Measurements from ENCODE around the gene IL25. TPM values are rescaled to one million over a fixed set of nuclear protein-coding genes. Genes with fewer than 3 reads are reported as not detected.
A peak's percentile ranks its signal among the peaks of the same experiment; 100 is the strongest.

The IL25 gene
- polyA plus RNA-seq, 1 donor (not counting 4 experiments of a cell fraction or from before 2014, with no cell fraction given): not detected

- Histone ChIP-seq H3K9me1 (ENCODE audit: control insufficient read depth, extremely low read depth, insufficient read depth, low read length) (no peaks in the 10 kb centered on the region), H3K4me1 (ENCODE audit: control insufficient read depth, extremely low read depth, insufficient read depth, low read length) (no peaks in the 10 kb centered on the region), H3K27me3 (ENCODE audit: control insufficient read depth, extremely low read depth, insufficient read depth, low read length) (peaks cover 7% of the 10 kb centered on the region), H3K4me3 (ENCODE audit: control insufficient read depth in 2 of 3, extremely low read depth in 1 of 3, insufficient read depth in 2 of 3, low read depth in 1 of 3, low read length in 3 of 3) (no peak overlapping the region), H3K79me2 (ENCODE audit: control insufficient read depth, insufficient read depth, low read length) (no peaks in the 10 kb centered on the region), H2AFZ (ENCODE audit: control insufficient read depth, low read length) (no peak overlapping the region), H3K36me3 (ENCODE audit: control insufficient read depth in 2 of 2, extremely low read depth in 1 of 2, insufficient read depth in 2 of 2, low read length in 2 of 2) (no peaks in the 10 kb centered on the region), H3K9me3 (ENCODE audit: control insufficient read depth, low read depth, low read length) (no peaks in the 10 kb centered on the region), H4K20me1 (ENCODE audit: control insufficient read depth, extremely low read depth, insufficient read depth, low read length) (no peaks in the 10 kb centered on the region), H3K4me2 (ENCODE audit: control insufficient read depth, extremely low read depth, insufficient read depth, low read depth, low read length) (no peak overlapping the region), H3K27ac (ENCODE audit: control insufficient read depth, insufficient read depth, low read length) (no peak overlapping the region), H3K9ac (ENCODE audit: control insufficient read depth, extremely low read depth, insufficient read depth, low read length) (no peak overlapping the region)
- dilution Hi-C loops (cut with MboI; ENCODE audit: extremely low pct_ligation_motif_present, low sequenced_read_pairs): no loop called here
- FAIRE-seq: no peak
- no peak for DNase-seq (ENCODE audit: low read depth, low spot score)
- TF ChIP-seq EZH2 (IDR thresholded peaks at IDR 0.05; ENCODE audit: low read length) (no peak), CTCF (optimal IDR thresholded peaks at IDR 0.05 in 1 of 3, IDR thresholded peaks at IDR 0.05 in 1 of 3, conservative IDR thresholded peaks at IDR 0.05 in 1 of 3; ENCODE audit: extremely low read depth in 1 of 3, insufficient read depth in 2 of 3, low read length in 3 of 3) (no peak)
These were observed 6.1 kb downstream of the IL25 start for GRCh38 chr14:23378612-23379220.

DNA sequence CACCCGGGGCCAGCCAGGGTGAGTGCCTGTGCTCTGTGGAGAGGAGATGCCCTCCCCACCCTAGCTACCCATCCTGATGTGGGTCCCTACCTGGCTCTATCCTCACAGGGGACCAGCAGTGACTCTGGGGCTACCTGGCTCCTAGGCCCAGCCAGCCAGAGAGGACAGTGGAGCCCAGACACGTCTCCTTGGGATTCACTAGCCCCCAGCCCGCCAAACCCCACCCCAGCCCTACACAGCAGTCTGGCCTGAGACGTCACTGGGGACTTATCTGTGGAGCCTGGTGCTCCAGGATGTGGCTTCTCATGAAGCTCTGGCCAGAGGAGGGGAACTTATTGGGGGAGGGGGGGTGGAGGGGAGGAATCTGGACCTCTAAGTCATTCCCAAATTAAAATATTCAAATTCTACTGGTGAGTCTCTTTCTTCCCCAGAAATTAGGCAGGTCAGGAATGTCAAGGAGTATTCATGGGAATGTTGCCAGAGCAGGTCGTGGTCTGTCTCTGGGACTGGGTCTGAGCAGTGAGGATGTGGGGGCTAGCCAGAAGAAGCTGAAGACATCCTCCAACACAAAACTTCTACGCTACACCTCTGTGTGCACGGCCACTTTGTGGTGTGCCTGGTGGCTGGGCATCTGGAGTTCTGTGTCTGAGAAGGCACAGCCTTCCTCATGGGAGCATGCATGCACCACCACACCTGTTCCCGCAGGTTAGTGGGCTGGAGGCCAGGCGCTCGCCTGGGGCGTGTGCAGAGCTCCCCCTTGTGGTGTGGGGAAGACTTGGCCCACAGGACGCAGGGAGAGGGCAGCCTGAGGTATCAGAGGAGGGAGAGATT, 7.0 kb downstream of the IL25 start:
- dilution Hi-C loops (cut with MboI; ENCODE audit: extremely low pct_ligation_motif_present, low sequenced_read_pairs): no loop called here
- H3K9me3 ChIP-seq (ENCODE audit: control insufficient read depth, low read depth, low read length): no peaks in the 10 kb centered on the region
- H3K36me3 ChIP-seq (ENCODE audit: control insufficient read depth in 2 of 2, extremely low read depth in 1 of 2, insufficient read depth in 2 of 2, low read length in 2 of 2): no peaks in the 10 kb centered on the region
- peak; percentile 28 for DNase-seq (ENCODE audit: low read depth, low spot score)
- no peak overlapping the region for H3K9ac ChIP-seq (ENCODE audit: control insufficient read depth, extremely low read depth, insufficient read depth, low read length)
- no peaks in the 10 kb centered on the region for H4K20me1 ChIP-seq (ENCODE audit: control insufficient read depth, extremely low read depth, insufficient read depth, low read length)
- no peak overlapping the region for H2AFZ ChIP-seq (ENCODE audit: control insufficient read depth, low read length)
- no peaks in the 10 kb centered on the region for H3K9me1 ChIP-seq (ENCODE audit: control insufficient read depth, extremely low read depth, insufficient read depth, low read length)
- TF ChIP-seq CTCF (optimal IDR thresholded peaks at IDR 0.05 in 1 of 3, IDR thresholded peaks at IDR 0.05 in 1 of 3, conservative IDR thresholded peaks at IDR 0.05 in 1 of 3; ENCODE audit: extremely low read depth in 1 of 3, insufficient read depth in 2 of 3, low read length in 3 of 3) (peak; percentile 95 to 97 (median 96)), EZH2 (IDR thresholded peaks at IDR 0.05; ENCODE audit: low read length) (no peak)
- no peaks in the 10 kb centered on the region for H3K4me1 ChIP-seq (ENCODE audit: control insufficient read depth, extremely low read depth, insufficient read depth, low read length)
- H3K4me2 ChIP-seq (ENCODE audit: control insufficient read depth, extremely low read depth, insufficient read depth, low read depth, low read length): no peak overlapping the region
- H3K27ac ChIP-seq (ENCODE audit: control insufficient read depth, insufficient read depth, low read length): no peak overlapping the region
- H3K79me2 ChIP-seq (ENCODE audit: control insufficient read depth, insufficient read depth, low read length): no peaks in the 10 kb centered on the region
- H3K27me3 ChIP-seq (ENCODE audit: control insufficient read depth, extremely low read depth, insufficient read depth, low read length): peaks cover 7% of the 10 kb centered on the region
- H3K4me3 ChIP-seq (ENCODE audit: control insufficient read depth in 2 of 3, extremely low read depth in 1 of 3, insufficient read depth in 2 of 3, low read depth in 1 of 3, low read length in 3 of 3): no peak overlapping the region
- FAIRE-seq: peak; percentile 70
